Tibial artery (tissue), 4 donors: ENCODE results near the gene MALRD1.

Experiments
- DNase-seq, 2 donors: peaks; one replicate each; pipeline ENCODE4 v3.0.0-alpha.2; 2019
- H3K27ac ChIP-seq, 2 donors: fragments of 200-600 bp; sonication (generic) in 1 of 2; 1 replicate in 1 of 2; 2 replicates in 1 of 2; pipeline ENCODE4 v1.5.1; 2018 to 2019; ENCODE audit warnings: mild to moderate bottlenecking in 1 of 2
- H3K27me3 ChIP-seq, 2 donors: fragments of 200-600 bp; sonication (generic) in 1 of 2; one replicate each; pipeline versions ENCODE4 v1.5.1 to v1.6.0; 2016 to 2019
- H3K36me3 ChIP-seq, 3 donors: fragments of 200-600 bp; sonication (generic) in 2 of 3; one replicate each; pipeline ENCODE4 v1.5.1; 2016 to 2019; ENCODE audit warnings: mild to moderate bottlenecking in 2 of 3
- H3K4me1 ChIP-seq, 4 donors: fragments of 200-600 bp; sonication (generic) in 2 of 4; 1 replicate in 3 of 4; 2 replicates in 1 of 4; pipeline ENCODE4 v1.5.1; 2016 to 2019
- H3K4me3 ChIP-seq, 2 donors: fragments of 200-600 bp; sonication (generic) in 1 of 2; 1 replicate in 1 of 2; 2 replicates in 1 of 2; pipeline ENCODE4 v1.5.1; 2018 to 2019; ENCODE audit warnings: mild to moderate bottlenecking in 2 of 2
- H3K9me3 ChIP-seq, 3 donors: fragments of 200-600 bp; sonication (generic) in 1 of 3; one replicate each; pipeline ENCODE4 v1.5.1; 2016 to 2019
- intact Hi-C: fragments of 100-400 bp; cut with DNase I; formaldehyde crosslinking; loops from one replicate; pipeline ENCODE4 v1.15.0; 2023; ENCODE audit warnings: low total_unique reads
- TF ChIP-seq, protein P1 (sequence below), 2 experiments: fragments of 200-600 bp in 1 of 2; fragments of 450-650 bp in 1 of 2; IDR thresholded peaks; one replicate each; pipeline ENCODE4 v1.5.1; 2017 to 2019; ENCODE audit warnings: antibody characterized with exemption in 2 of 2, mild to moderate bottlenecking in 1 of 2, moderate library complexity in 1 of 2

Gene MALRD1

DNA sequence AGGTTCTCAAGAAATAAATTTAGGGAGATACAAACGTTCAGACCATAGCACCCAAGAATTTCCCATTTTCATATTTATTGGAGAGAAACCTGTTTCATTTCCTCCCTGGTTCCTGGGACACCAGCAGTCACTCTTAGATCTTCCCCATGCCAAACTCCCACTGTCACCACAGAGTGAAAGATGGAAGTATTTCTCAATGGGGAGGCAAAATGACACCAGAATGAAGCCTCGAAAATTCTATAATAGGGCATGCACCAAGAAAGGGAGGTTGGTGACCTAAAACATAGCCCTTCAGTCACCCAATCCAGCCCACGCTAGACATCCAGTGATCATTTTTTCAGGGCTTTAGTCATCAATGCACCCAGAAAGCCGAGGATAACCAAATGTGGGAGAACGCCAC, 619.5 kb downstream of the MALRD1 start:
- no peak for DNase-seq

DNA sequence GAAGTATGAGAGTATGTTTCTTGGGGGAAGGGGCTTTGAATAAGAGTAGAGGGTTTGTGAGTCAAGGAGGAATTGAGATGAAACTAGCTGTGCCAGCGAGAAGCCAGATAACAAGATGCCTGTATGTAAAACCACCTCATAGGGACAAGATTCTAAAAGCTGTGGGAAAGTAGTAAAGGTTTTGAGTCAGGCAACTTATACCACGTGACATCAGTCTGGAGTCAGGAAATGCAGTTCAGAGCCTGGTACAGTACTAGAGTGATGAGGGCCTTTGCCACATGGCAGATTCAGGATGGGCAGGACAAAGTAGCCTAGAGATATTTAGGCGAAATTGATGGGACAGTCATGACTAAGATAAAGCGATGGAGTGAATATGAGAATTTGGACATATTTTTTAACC, 627.5 kb downstream of the MALRD1 start:
- Histone ChIP-seq H3K9me3 (no peaks in the 10 kb centered on the region), H3K27me3 (no peaks in the 10 kb centered on the region), H3K4me1 (no peaks in the 10 kb centered on the region), H3K27ac (no peak overlapping the region), H3K4me3 (no peak overlapping the region), H3K36me3 (no peaks in the 10 kb centered on the region)
- intact Hi-C loops, result no loop called here
- no peak for DNase-seq
- TF ChIP-seq, protein P1, sequence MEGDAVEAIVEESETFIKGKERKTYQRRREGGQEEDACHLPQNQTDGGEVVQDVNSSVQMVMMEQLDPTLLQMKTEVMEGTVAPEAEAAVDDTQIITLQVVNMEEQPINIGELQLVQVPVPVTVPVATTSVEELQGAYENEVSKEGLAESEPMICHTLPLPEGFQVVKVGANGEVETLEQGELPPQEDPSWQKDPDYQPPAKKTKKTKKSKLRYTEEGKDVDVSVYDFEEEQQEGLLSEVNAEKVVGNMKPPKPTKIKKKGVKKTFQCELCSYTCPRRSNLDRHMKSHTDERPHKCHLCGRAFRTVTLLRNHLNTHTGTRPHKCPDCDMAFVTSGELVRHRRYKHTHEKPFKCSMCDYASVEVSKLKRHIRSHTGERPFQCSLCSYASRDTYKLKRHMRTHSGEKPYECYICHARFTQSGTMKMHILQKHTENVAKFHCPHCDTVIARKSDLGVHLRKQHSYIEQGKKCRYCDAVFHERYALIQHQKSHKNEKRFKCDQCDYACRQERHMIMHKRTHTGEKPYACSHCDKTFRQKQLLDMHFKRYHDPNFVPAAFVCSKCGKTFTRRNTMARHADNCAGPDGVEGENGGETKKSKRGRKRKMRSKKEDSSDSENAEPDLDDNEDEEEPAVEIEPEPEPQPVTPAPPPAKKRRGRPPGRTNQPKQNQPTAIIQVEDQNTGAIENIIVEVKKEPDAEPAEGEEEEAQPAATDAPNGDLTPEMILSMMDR (IDR thresholded peaks at IDR 0.05), result no peak

More for the DNA sequence above, 619.5 kb downstream of the MALRD1 start:
- Histone ChIP-seq H3K27ac (no peak overlapping the region), H3K27me3 (no peaks in the 10 kb centered on the region), H3K4me1 (no peaks in the 10 kb centered on the region), H3K36me3 (no peaks in the 10 kb centered on the region), H3K9me3 (peaks cover 0 to 8% (median 0%) of the 10 kb centered on the region in 3 donors), H3K4me3 (no peak overlapping the region)
- intact Hi-C loops, result no loop called here
- TF ChIP-seq, protein P1 (IDR thresholded peaks at IDR 0.05), result no peak

DNA sequence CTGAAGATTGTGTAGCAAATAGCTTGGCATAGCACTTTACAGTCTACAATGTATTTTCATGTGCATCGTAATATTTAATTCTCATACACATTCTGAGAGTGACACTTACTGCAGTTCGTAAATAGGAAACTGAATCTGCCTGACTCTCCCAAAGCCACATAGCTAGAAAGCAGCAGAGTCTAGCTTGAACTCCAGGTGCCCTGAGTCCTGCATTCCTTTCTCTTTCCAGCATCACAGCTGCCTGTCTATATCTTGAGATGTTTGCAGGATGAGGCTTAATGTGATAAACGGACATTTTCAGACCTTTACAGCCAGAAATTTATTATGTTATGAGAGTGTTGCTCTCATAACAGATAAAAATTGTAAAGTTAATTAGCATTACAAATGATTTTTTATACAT, 634.8 kb downstream of the MALRD1 start:
- Histone ChIP-seq H3K27me3 (no peaks in the 10 kb centered on the region), H3K9me3 (no peaks in the 10 kb centered on the region)
- intact Hi-C loops, result no loop called here

DNA sequence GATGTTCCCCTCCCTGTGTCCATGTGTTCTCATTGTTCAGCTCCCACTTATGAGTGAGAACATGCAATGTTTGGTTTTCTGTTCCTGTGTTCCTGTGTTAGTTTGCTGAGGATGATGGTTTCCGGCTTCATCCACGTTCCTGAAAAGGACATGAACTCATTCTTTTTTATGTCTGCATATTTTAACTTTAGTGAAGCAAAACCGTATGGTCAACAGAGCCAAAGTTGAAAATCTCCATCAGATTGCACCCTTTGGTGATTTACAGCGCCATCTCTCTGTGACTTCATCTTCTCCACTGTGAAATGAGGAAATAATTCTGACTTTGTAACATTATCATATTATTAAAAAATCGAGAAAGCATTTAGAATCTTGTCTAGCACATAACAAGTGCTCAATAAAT, 635.4 kb downstream of the MALRD1 start:
- H3K27me3 ChIP-seq, result no peaks in the 10 kb centered on the region
- no peaks in the 10 kb centered on the region for H3K9me3 ChIP-seq
- TF ChIP-seq, protein P1 (IDR thresholded peaks at IDR 0.05), result peak in 1 of 2 experiments; percentile 11
- no peak overlapping the region for H3K27ac ChIP-seq
- DNase-seq, result no peak
- no peaks in the 10 kb centered on the region for H3K36me3 ChIP-seq
- H3K4me1 ChIP-seq, result peaks cover 0 to 9% (median 0%) of the 10 kb centered on the region in 4 donors
- H3K4me3 ChIP-seq, result no peak overlapping the region
- intact Hi-C loops, result no loop called here

More for the DNA sequence above, 634.8 kb downstream of the MALRD1 start:
- DNase-seq, result no peak
- Histone ChIP-seq H3K4me1 (peaks cover 0 to 9% (median 0%) of the 10 kb centered on the region in 4 donors), H3K36me3 (no peaks in the 10 kb centered on the region), H3K27ac (no peak overlapping the region), H3K4me3 (no peak overlapping the region)
- TF ChIP-seq, protein P1 (IDR thresholded peaks at IDR 0.05), result no peak

DNA sequence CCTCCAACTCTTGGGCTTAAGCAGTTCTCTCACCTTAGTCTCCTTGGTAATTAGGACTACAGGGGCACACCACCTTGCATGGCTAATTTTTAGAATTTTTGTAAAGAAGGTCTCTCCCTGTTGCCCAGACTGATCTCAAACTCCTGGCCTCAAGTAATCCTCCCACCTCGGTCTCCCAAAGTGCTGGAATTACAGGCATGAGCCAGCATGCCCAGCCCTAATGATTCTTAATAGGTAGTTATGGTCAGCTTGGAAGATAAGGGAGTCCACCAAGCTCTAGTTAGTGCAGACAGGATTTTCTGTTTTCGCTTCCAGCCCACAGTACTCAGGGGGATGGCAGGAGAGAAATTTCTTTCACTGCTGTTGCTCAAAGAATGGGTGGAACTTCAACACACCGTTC, 639.7 kb downstream of the MALRD1 start:
- TF ChIP-seq, protein P1 (IDR thresholded peaks at IDR 0.05), result no peak
- H3K36me3 ChIP-seq, result no peaks in the 10 kb centered on the region
- no peak overlapping the region for H3K4me3 ChIP-seq
- peaks cover 0 to 7% (median 0%) of the 10 kb centered on the region in 4 donors for H3K4me1 ChIP-seq
- no peaks in the 10 kb centered on the region for H3K27me3 ChIP-seq
- no peak overlapping the region for H3K27ac ChIP-seq
- no peak for DNase-seq
- intact Hi-C loops, result no loop called here
- H3K9me3 ChIP-seq, result no peaks in the 10 kb centered on the region

DNA sequence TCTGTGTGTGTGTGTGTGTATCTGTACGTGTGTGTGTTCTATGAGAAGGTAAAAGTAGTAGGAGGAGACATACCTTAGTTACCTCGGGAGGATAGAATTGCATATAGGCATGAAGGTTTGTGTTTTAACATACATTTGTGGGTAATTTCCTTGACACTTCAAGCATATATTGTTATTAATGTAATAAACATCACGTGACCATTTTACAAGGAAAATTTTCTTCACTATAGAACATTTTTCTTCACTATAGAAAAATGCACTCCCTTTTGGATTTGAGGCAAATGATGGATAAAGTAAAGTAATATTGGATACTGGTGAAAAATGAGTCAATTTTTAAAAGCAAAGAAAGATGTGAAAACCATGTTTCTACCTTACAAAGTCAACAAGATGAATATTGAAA, 640.6 kb downstream of the MALRD1 start:
- no peaks in the 10 kb centered on the region for H3K4me1 ChIP-seq
- no peaks in the 10 kb centered on the region for H3K27me3 ChIP-seq
- intact Hi-C loops, result no loop called here
- no peak overlapping the region for H3K27ac ChIP-seq
- no peaks in the 10 kb centered on the region for H3K36me3 ChIP-seq
- DNase-seq, result no peak
- no peak overlapping the region for H3K4me3 ChIP-seq
- TF ChIP-seq, protein P1 (IDR thresholded peaks at IDR 0.05), result no peak
- H3K9me3 ChIP-seq, result no peaks in the 10 kb centered on the region
